ENCODE data around the gene EIF1AD. TPM values are rescaled to one million over a fixed set of nuclear protein-coding genes. Genes with fewer than 3 reads are reported as not detected.

Gene EIF1AD
- total and polyA plus RNA-seq, 2 of the 8 experiments (the other 6 are each of a cell fraction or from before 2014, with no cell fraction given) = 32.6 to 39.9 TPM

DNA sequence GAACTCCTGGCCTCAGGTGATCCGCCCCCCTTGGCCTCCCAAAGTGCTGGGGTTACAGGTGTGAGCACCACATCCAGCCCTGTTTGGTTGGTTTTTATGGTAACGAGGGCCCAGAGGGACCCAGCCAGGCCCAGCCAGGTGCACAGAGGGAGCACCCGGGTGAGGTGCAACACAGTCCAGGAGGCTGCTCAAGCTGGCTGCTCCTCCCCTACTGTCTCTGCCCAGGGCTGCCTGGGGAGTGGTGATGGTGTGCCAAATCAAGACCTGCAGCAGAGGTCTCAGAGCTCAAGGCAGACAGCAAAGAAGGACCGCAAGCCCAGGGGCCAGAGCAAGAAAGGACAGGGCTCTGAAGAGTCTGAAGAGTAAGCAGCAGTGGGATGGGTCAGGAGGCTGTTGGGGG is 55.3 kb downstream of the EIF1AD start (continued):
- no peak for TF ChIP-seq RXRA (IDR thresholded peaks at IDR 0.05; ENCODE audit: insufficient read depth, low read depth, low read length)
- no peak for TF ChIP-seq NRF1 (IDR thresholded peaks at IDR 0.05; ENCODE audit: low read depth, low read length)
- TF ChIP-seq GABPA (IDR thresholded peaks at IDR 0.05; ENCODE audit: borderline replicate concordance, insufficient read depth, low read length) = no peak
- TF ChIP-seq SUZ12 (IDR thresholded peaks at IDR 0.05; ENCODE audit: low read length) = no peak
- TF ChIP-seq BRCA1 (IDR thresholded peaks at IDR 0.05; ENCODE audit: low read depth, low read length) = no peak
- TF ChIP-seq, protein P1, sequence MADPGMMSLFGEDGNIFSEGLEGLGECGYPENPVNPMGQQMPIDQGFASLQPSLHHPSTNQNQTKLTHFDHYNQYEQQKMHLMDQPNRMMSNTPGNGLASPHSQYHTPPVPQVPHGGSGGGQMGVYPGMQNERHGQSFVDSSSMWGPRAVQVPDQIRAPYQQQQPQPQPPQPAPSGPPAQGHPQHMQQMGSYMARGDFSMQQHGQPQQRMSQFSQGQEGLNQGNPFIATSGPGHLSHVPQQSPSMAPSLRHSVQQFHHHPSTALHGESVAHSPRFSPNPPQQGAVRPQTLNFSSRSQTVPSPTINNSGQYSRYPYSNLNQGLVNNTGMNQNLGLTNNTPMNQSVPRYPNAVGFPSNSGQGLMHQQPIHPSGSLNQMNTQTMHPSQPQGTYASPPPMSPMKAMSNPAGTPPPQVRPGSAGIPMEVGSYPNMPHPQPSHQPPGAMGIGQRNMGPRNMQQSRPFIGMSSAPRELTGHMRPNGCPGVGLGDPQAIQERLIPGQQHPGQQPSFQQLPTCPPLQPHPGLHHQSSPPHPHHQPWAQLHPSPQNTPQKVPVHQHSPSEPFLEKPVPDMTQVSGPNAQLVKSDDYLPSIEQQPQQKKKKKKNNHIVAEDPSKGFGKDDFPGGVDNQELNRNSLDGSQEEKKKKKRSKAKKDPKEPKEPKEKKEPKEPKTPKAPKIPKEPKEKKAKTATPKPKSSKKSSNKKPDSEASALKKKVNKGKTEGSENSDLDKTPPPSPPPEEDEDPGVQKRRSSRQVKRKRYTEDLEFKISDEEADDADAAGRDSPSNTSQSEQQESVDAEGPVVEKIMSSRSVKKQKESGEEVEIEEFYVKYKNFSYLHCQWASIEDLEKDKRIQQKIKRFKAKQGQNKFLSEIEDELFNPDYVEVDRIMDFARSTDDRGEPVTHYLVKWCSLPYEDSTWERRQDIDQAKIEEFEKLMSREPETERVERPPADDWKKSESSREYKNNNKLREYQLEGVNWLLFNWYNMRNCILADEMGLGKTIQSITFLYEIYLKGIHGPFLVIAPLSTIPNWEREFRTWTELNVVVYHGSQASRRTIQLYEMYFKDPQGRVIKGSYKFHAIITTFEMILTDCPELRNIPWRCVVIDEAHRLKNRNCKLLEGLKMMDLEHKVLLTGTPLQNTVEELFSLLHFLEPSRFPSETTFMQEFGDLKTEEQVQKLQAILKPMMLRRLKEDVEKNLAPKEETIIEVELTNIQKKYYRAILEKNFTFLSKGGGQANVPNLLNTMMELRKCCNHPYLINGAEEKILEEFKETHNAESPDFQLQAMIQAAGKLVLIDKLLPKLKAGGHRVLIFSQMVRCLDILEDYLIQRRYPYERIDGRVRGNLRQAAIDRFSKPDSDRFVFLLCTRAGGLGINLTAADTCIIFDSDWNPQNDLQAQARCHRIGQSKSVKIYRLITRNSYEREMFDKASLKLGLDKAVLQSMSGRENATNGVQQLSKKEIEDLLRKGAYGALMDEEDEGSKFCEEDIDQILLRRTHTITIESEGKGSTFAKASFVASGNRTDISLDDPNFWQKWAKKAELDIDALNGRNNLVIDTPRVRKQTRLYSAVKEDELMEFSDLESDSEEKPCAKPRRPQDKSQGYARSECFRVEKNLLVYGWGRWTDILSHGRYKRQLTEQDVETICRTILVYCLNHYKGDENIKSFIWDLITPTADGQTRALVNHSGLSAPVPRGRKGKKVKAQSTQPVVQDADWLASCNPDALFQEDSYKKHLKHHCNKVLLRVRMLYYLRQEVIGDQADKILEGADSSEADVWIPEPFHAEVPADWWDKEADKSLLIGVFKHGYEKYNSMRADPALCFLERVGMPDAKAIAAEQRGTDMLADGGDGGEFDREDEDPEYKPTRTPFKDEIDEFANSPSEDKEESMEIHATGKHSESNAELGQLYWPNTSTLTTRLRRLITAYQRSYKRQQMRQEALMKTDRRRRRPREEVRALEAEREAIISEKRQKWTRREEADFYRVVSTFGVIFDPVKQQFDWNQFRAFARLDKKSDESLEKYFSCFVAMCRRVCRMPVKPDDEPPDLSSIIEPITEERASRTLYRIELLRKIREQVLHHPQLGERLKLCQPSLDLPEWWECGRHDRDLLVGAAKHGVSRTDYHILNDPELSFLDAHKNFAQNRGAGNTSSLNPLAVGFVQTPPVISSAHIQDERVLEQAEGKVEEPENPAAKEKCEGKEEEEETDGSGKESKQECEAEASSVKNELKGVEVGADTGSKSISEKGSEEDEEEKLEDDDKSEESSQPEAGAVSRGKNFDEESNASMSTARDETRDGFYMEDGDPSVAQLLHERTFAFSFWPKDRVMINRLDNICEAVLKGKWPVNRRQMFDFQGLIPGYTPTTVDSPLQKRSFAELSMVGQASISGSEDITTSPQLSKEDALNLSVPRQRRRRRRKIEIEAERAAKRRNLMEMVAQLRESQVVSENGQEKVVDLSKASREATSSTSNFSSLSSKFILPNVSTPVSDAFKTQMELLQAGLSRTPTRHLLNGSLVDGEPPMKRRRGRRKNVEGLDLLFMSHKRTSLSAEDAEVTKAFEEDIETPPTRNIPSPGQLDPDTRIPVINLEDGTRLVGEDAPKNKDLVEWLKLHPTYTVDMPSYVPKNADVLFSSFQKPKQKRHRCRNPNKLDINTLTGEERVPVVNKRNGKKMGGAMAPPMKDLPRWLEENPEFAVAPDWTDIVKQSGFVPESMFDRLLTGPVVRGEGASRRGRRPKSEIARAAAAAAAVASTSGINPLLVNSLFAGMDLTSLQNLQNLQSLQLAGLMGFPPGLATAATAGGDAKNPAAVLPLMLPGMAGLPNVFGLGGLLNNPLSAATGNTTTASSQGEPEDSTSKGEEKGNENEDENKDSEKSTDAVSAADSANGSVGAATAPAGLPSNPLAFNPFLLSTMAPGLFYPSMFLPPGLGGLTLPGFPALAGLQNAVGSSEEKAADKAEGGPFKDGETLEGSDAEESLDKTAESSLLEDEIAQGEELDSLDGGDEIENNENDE (IDR thresholded peaks at IDR 0.05; ENCODE audit: insufficient replicate concordance, low read length) = no peak

Data from H1 (cell line).